GM21367 (cell line): ENCODE data around the gene HMG20B.

Source experiments
- ATAC-seq: cut with Tn5 transposase; IDR thresholded peaks from one replicate; pipeline ENCODE4 v1.9.1; 2021; ENCODE audit not compliant: unreplicated experiment

Gene HMG20B

GRCh38 chr19:3536429-3537100 lies 36.2 kb upstream of the HMG20B start:
- ATAC-seq: no peak

- ATAC-seq: no peak
These were observed 35.7 kb upstream of the HMG20B start for GRCh38 chr19:3537101-3537437.

DNA sequence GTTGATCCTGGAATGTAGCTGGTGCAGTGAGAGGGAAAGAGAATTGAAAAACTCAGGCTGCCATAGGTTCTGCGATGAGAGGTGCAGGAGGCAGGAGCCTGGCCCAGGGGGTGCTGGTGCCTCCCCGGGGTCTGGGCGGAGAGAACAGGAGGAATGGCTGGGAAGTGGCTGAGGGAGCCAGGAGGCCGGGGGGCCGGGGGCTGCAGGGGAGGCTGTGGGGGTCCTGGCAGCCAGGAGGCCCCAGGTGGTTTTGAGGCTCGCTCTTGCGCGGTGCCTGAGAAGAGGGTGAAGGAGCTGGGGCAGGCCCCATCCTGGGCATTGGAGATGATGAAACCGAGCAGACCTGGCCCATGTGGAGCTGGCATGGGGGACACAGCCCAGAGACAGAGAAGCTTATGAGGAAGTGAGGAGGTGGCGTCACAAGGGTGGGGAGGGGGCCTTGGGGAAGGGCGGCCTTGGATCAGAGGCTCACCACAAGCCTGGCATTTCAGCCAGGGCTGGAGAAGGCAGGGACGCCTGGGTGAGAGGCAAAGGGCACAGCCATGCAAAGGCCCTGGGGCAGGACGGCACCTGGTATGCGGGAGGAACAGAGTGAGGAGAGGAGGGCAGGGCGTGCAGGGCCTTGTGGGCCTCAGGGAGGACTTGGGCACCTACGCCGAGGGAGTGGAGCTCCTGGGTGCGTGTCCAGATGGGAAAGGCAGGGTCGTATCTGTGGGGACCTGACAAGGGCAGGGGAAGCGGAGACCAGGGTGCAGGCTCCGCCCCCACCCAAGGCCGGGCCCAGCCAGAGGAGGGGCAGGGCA lies 35.1 kb upstream of the HMG20B start:
- no peak for ATAC-seq

GRCh38 chr19:3538258-3538929 lies 34.4 kb upstream of the HMG20B start:
- no peak for ATAC-seq

- no peak for ATAC-seq
These were observed 33.6 kb upstream of the HMG20B start, which contains the start of gene TEKTIP1 for GRCh38 chr19:3538965-3539755. Gene TEKTIP1 (plus strand): TSS chr19:3539174. CDS start chr19:3539178, 4 bp downstream.

DNA sequence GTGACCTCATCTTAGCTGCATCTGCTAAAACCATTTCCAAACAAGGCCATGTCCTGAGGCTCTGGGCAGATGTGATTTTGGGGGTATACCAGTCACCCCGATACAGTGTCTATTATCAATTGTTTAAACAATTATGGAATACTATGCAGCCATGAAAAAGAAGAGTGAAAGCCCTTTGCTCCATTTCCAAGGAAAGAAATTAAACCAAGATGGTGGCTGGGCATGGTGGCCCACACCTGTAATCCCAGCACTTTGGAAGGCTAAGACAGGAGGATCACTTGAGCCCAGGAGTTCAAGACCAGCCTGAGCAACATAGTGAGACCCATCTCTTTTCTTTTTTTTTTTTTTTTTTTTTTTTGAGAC lies 33.0 kb upstream of the HMG20B start:
- ATAC-seq: no peak

DNA sequence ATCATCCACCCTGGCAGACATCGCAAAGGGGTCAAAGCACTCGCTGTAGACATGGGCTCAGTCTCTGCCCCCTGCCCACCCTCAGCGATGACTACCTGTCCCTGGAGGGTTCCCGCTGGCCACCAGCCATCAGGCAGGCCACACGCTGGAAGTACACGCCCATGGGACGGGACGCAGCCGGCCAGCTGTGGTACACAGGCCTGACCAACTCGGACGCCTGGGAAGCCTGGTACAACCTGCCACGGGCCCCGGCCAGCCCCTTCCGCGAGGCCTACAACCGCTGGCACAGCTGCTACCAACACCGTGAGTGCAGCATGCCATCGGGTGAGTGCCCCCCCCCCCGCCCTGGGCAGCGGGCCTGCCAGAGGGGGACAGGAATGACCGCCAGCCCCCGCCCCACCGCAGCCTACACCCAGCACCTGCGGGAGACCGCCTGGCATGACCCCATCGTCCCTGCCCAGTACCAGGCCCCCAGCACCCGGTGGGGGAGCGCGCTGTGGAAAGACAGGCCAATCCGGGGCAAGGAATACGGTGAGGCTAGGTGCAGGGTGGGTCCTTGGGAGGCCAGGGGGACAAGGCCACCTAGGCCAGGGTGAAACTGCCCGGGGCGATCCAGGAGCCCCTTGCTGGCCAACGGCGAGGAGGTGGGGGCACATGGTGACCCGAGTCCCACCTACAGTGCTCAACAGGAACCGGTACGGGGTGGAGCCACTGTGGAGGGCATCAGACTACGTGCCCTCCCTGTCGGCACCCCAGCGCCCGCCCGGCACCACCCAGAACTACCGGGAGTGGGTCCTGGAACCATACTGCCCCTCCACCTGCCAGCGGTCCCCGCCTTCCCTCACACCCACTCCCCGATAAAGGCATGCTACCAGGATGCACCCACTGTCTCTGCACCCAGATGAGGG lies 29.3 kb upstream of the HMG20B start:
- no peak for ATAC-seq

GRCh38 chr19:3544058-3544376 lies 28.7 kb upstream of the HMG20B start:
- ATAC-seq: no peak

DNA sequence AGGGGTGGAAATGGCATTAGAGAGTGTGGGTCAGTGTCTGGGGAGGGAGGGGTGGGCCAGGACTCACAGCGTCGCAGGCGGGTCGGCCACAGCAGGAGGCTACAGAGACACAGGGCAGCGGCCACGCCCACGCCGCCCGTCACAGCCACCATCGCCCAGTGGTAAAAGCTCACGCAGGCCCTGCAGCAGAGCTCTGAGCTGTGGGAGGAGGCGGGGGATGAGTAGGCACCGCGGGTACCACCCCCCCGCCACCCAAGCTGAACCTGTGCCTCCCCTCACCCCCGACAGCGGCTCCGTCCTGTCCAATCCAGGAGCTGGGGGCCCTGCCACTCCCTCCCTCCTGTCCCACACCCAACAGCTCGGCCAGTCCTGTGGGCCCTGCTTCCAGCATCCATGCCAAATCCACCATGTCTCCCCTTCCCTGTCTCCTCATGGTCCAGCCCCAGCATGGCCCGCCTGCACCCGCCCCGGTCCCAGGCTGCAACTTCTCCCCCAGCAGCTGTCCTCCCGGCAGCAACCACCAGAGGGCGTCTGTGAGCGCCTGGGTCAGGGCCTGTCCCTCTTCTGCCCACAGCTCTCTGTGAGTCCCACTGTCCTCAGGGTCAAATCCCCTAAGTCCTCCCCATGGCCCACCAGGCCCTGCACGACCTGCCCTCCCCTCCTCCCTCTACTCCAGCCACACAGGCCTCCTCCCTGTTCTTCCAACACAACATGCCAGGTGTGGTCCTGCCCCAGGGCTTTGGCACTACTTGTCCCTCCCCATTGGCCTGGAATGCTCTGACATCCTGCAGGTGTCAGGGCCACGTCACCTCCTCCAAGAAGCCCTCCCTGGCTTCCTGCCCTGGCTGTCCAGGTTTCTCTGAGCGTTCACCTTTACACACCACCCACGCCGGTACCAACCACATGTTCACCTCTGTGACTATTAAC lies 27.7 kb upstream of the HMG20B start:
- ATAC-seq: no peak

DNA sequence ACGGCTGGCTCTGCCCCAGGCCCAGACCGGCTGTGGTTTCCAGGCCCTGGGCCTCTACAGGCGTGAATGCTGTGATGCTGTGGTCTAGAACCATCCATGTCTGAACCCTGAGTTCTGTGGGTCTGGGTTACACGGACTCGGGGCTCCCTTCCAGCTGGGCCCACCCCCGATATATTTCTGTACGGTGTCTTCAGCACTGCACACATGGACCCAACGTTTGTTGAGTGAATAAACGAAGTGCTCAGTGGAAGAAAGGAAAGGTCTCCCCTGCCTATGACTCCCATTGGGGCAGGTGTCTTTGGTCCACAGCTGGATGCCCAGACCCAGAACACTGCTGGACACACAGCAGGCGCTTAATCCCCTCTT lies 27.1 kb upstream of the HMG20B start:
- ATAC-seq: no peak

DNA sequence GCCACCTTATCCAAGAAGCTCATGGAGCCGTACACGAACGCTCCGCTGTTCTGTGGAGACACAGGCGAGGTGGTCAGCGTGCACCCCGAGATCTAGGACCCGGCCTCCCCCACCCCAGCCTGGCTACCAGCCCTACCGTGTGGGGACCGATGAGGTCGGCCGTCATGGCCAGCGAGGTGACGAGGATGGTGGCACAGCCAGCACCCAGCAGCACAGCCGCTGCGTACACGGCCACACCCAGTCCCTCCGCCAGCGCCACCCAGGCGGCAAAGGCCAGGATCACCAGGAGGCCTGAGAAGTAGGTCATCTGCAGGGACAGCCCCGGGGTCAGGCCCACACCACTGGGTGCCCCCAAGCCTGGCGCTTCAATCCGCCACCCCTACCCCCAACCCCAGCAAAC lies 26.6 kb upstream of the HMG20B start:
- ATAC-seq: no peak

GRCh38 chr19:3547301-3547731 lies 25.4 kb upstream of the HMG20B start:
- ATAC-seq: no peak

DNA sequence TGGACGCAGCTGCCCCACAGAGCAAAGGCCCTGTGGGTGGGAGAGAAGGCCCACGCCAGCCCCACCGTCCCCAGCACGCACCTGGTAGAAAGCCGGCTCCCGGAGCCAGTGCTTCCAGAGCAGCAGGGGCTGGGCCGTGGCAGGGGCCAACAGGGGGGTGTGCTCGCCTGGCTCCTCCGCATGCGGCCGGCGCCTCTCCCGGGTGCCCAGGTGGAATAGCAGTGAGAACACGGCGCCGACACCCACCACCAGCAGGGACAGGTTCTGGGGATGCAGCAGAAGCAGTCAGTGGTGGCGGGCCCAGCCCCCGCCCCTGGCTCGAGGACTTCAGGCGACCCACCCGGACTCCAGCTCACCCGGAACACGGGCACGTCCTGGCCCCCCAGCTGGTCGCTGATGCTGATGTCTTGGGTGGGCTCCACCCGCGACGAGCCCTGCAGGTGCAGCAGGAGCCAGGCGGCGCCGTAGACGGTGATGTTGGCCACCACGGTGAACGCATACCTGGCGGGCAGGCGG lies 24.9 kb upstream of the HMG20B start:
- ATAC-seq: no peak

DNA sequence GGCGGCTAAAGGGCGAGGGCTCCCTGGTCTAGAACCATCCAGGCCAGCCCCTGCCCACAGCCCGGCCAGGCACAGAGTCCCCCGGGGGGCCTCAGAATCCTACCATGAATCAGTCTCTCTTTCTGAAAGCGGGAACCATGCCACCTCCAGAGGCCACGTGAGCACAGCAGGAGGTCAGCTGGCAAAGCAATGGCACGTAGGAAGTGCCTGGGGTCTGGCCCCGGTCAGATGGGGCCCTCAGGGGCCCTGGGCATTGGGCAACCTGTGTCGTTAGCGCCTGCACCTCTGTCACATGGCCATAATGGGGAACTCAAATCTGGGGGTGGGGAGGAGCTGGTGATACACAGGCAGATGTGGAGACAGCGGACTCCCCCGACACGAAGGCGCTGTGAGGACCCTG lies 24.1 kb upstream of the HMG20B start:
- ATAC-seq: no peak

DNA sequence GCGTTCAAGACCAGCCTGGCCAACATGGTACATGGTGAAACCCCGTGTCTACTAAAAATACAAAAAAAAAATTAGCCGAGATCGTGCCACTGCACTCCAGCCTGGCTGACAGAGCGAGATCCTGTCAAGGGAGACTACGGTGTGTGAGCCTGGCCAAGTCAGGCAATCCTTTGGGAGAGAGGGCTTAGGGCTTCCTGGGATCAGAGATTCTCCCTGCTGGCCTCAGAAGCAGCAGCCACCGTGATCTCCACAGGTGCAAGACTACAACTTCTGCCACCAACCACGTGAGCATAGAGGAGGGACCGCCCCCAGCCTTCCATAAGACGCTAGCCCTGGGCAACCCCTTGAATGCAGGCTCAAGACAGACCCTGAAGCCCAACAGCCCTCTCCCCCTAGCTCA lies 22.9 kb upstream of the HMG20B start:
- no peak for ATAC-seq

GRCh38 chr19:3550947-3551791 lies 21.6 kb upstream of the HMG20B start:
- ATAC-seq: no peak

DNA sequence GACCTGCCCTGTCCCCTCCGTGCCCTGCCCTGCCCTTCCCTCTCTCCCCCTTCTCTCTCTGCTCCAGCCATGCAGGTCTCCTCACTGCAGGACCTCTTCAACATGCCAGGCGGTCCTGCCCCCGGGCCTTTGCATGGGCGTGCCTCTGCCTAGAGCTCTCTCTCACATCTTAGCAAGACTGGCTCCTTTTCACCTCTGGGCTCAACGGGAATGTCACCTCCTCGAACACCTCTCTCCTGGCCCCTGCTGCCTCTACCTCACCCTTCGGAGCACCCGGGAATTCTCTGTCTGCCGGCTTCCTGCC lies 21.0 kb upstream of the HMG20B start:
- no peak for ATAC-seq

GRCh38 chr19:3554254-3555083 lies 18.3 kb upstream of the HMG20B start:
- ATAC-seq: no peak
